IMR-90 (cell line): ENCODE data around the gene GALP. TPM values are rescaled to one million over a fixed set of nuclear protein-coding genes. Genes with fewer than 3 reads are reported as not detected.

ENCODE experiments used
- ATAC-seq: fragments of 200-7000 bp; cut with Tn5 transposase; 2 replicates; pipeline ENCODE4 v1.9.1; 2020; ENCODE audit warnings: low read depth, mild to moderate bottlenecking, moderate library complexity
- BruUV-seq: library from RNA; stranded (reverse); fragments of 400-500 nt; replicated peaks from 2 replicates; lab custom pipeline; 2021; lab: Mats Ljungman, UMichigan
- CTCF ChIA-PET: fragments of 300-600 bp; formaldehyde crosslinking; extraction: SDS; loops from one replicate; lab custom pipeline; 2021; ENCODE audit warnings: antibody characterized with exemption; lab: Yijun Ruan, JAX
- POLR2A ChIA-PET: fragments of 300-600 bp; sonication (Branson Sonifier 250); formaldehyde crosslinking; loops from one replicate; lab custom pipeline; 2022; ENCODE audit warnings: antibody characterized with exemption; ENCODE audit not compliant: unreplicated experiment; lab: Charles Lee
- DNase-seq: peaks from one replicate; pipeline ENCODE4 v3.0.0; 2013
- H2AFZ ChIP-seq: replicated peaks from 2 replicates; pipeline ENCODE3; 2013; ENCODE audit warnings: low read length, mild to moderate bottlenecking; ENCODE audit not compliant: poor library complexity
- H2AK5ac ChIP-seq: 2 replicates; pipeline ENCODE4 v1.6.1; 2013; ENCODE audit warnings: low read depth, low read length, inconsistent platforms
- H2AK9ac ChIP-seq: replicated peaks from 2 replicates; pipeline ENCODE3; 2013; ENCODE audit warnings: mild to moderate bottlenecking, low read depth, low read length, moderate library complexity; ENCODE audit not compliant: poor library complexity
- H2BK120ac ChIP-seq: 2 replicates; pipeline ENCODE4 v1.6.1; 2013; ENCODE audit warnings: low read depth, low read length, inconsistent platforms
- H2BK15ac ChIP-seq: 3 replicates; pipeline ENCODE4 v1.6.1; 2013; ENCODE audit warnings: low read depth, low read length, inconsistent platforms
- H2BK20ac ChIP-seq: 2 replicates; pipeline ENCODE4 v1.6.1; 2013; ENCODE audit warnings: low read depth, mild to moderate bottlenecking, inconsistent platforms, low read length, moderate library complexity
- H2BK5ac ChIP-seq: 2 replicates; pipeline ENCODE4 v1.6.1; 2013; ENCODE audit warnings: mild to moderate bottlenecking, low read depth, low read length, inconsistent platforms; ENCODE audit not compliant: poor library complexity, severe bottlenecking
- H3K14ac ChIP-seq: replicated peaks from 2 replicates; pipeline ENCODE4 v1.6.1; 2013; ENCODE audit warnings: low read depth, low read length, inconsistent platforms
- H3K18ac ChIP-seq: 2 replicates; pipeline ENCODE4 v1.6.1; 2013; ENCODE audit warnings: low read depth, low read length, control low read depth
- H3K23ac ChIP-seq: 2 replicates; pipeline ENCODE4 v1.6.1; 2013; ENCODE audit warnings: low read depth, low read length, inconsistent platforms
- H3K27ac ChIP-seq: 2 replicates; pipeline ENCODE4 v1.5.1; 2013; ENCODE audit warnings: mild to moderate bottlenecking, control low read depth, low read length; ENCODE audit not compliant: insufficient read depth
- H3K27me3 ChIP-seq: 2 replicates; pipeline ENCODE4 v1.6.1; 2013; ENCODE audit warnings: low read length; ENCODE audit not compliant: control insufficient read depth, insufficient read depth
- H3K36me3 ChIP-seq: 2 replicates; pipeline ENCODE4 v1.6.1; 2013; ENCODE audit warnings: low read length, mixed read lengths; ENCODE audit not compliant: control insufficient read depth, insufficient read depth
- H3K4ac ChIP-seq: 2 replicates; pipeline ENCODE4 v1.6.1; 2013; ENCODE audit warnings: low read depth, low read length, inconsistent platforms
- H3K4me1 ChIP-seq: 2 replicates; pipeline ENCODE4 v1.6.1; 2013; ENCODE audit warnings: low read length, mixed read lengths; ENCODE audit not compliant: control insufficient read depth, insufficient read depth
- H3K4me2 ChIP-seq: 2 replicates; pipeline ENCODE4 v1.6.1; 2013; ENCODE audit warnings: low read depth, mild to moderate bottlenecking, control low read depth, low read length, moderate library complexity
- H3K4me3 ChIP-seq: 2 replicates; pipeline ENCODE4 v1.5.1; 2013; ENCODE audit warnings: low read depth, mild to moderate bottlenecking, control low read depth, low read length, moderate library complexity; ENCODE audit not compliant: insufficient read depth
- H3K56ac ChIP-seq: 2 replicates; pipeline ENCODE4 v1.6.1; 2013; ENCODE audit warnings: low read length, inconsistent platforms; ENCODE audit not compliant: insufficient read depth; ENCODE audit errors: extremely low read depth
- H3K79me1 ChIP-seq, 2 experiments: 2 replicates each; pipeline ENCODE4 v1.6.1; 2013; ENCODE audit warnings: low read length in 2 of 2, inconsistent platforms in 1 of 2, low read depth in 1 of 2
- H3K9ac ChIP-seq: 2 replicates; pipeline ENCODE4 v1.6.1; 2013; ENCODE audit warnings: low read depth, low read length, control low read depth
- H3K9me1 ChIP-seq: 2 replicates; pipeline ENCODE4 v1.6.1; 2013; ENCODE audit warnings: low read length, inconsistent platforms; ENCODE audit not compliant: insufficient read depth
- H3K9me3 ChIP-seq: 2 replicates; pipeline ENCODE4 v1.6.1; 2013; ENCODE audit warnings: low read length; ENCODE audit not compliant: control insufficient read depth, insufficient read depth
- H4K20me1 ChIP-seq: 2 replicates; pipeline ENCODE4 v1.6.1; 2013; ENCODE audit warnings: low read length, inconsistent platforms; ENCODE audit not compliant: insufficient read depth
- H4K5ac ChIP-seq: 2 replicates; pipeline ENCODE4 v1.6.1; 2013; ENCODE audit warnings: mild to moderate bottlenecking, low read depth, low read length, control low read depth
- H4K8ac ChIP-seq, 2 experiments: 2 replicates each; pipeline ENCODE4 v1.6.1; 2013; ENCODE audit warnings: low read depth in 2 of 2, low read length in 2 of 2, control low read depth in 1 of 2, inconsistent platforms in 1 of 2
- H4K91ac ChIP-seq: 2 replicates; pipeline ENCODE4 v1.6.1; 2013; ENCODE audit warnings: low read depth, low read length, inconsistent platforms; ENCODE audit not compliant: insufficient read depth
- BHLHE40 ChIP-seq: fragments of 150-350 bp; IDR thresholded peaks from 2 replicates; pipeline ENCODE4 v1.6.1; 2016; ENCODE audit warnings: mild to moderate bottlenecking, low read depth, low read length
- CEBPB ChIP-seq: IDR thresholded peaks from 2 replicates; pipeline ENCODE4 v1.6.1; 2012; ENCODE audit warnings: low read depth, low read length, improper control_type of control experiment
- CHD1 ChIP-seq: IDR thresholded peaks from 2 replicates; pipeline ENCODE4 v1.6.1; 2012; ENCODE audit warnings: low read depth, low read length, improper control_type of control experiment
- CTCF ChIP-seq: conservative IDR thresholded peaks from 2 replicates; pipeline ENCODE4 v1.5.1; 2012; ENCODE audit warnings: mild to moderate bottlenecking, low read depth, low read length, improper control_type of control experiment
- ELK1 ChIP-seq: fragments of 150-350 bp; IDR thresholded peaks from 2 replicates; pipeline ENCODE4 v1.6.1; 2016; ENCODE audit warnings: low read depth, mild to moderate bottlenecking, low read length, moderate library complexity, borderline replicate concordance
- FOS ChIP-seq: fragments of 150-350 bp; IDR thresholded peaks from 2 replicates; pipeline ENCODE4 v1.6.1; 2016; ENCODE audit warnings: low read depth, low read length
- MAFK ChIP-seq: IDR thresholded peaks from 2 replicates; pipeline ENCODE4 v1.6.1; 2012; ENCODE audit warnings: low read depth, low read length, improper control_type of control experiment
- MAZ ChIP-seq: IDR thresholded peaks from 2 replicates; pipeline ENCODE4 v1.6.1; 2012; ENCODE audit warnings: low read depth, mild to moderate bottlenecking, low read length, improper control_type of control experiment, moderate library complexity, borderline replicate concordance
- MXI1 ChIP-seq: IDR thresholded peaks from 2 replicates; pipeline ENCODE4 v1.6.1; 2012; ENCODE audit warnings: low read depth, mild to moderate bottlenecking, low read length, moderate library complexity, borderline replicate concordance
- NFE2L2 ChIP-seq: fragments of 150-350 bp; IDR thresholded peaks from 2 replicates; pipeline ENCODE4 v1.6.1; 2016; ENCODE audit warnings: low read depth, mild to moderate bottlenecking, low read length
- POLR2A ChIP-seq: IDR thresholded peaks from 2 replicates; pipeline ENCODE4 v1.6.1; 2012; ENCODE audit warnings: mild to moderate bottlenecking, low read depth, low read length
- RAD21 ChIP-seq: IDR thresholded peaks from 2 replicates; pipeline ENCODE4 v1.6.1; 2012; ENCODE audit warnings: low read length, improper control_type of control experiment
- RCOR1 ChIP-seq: IDR thresholded peaks from 2 replicates; pipeline ENCODE4 v1.6.1; 2012; ENCODE audit warnings: mild to moderate bottlenecking, low read length, improper control_type of control experiment; ENCODE audit not compliant: insufficient replicate concordance
- RFX5 ChIP-seq: IDR thresholded peaks from 2 replicates; pipeline ENCODE4 v1.8.0; 2012; ENCODE audit warnings: low read depth, mild to moderate bottlenecking, low read length, moderate library complexity
- SMC3 ChIP-seq: fragments of 150-350 bp; IDR thresholded peaks from 2 replicates; pipeline ENCODE4 v1.6.1; 2016; ENCODE audit warnings: low read depth, mild to moderate bottlenecking, antibody characterized with exemption, low read length, moderate library complexity
- USF2 ChIP-seq: fragments of 150-350 bp; IDR thresholded peaks from 2 replicates; pipeline ENCODE4 v1.6.1; 2017; ENCODE audit warnings: mild to moderate bottlenecking, antibody characterized with exemption, low read length, low read depth
- WGBS, 2 experiments: methylation state at CpG; one replicate each; pipeline versions ENCODE4 v1.1.5 to v1.1.7; 2013; ENCODE audit warnings: missing lambda C conversion rate in 2 of 2; ENCODE audit not compliant: insufficient read length in 1 of 2; ENCODE audit errors: extremely low coverage in 2 of 2; 5-methylcytosine and 5-hydroxymethylcytosine counted together
- dilution Hi-C: fragments of 300-500 bp; cut with HindIII; formaldehyde crosslinking; loops from one replicate; pipeline ENCODE4 v1.14.3; 2018; ENCODE audit warnings: low sequenced_read_pairs; ENCODE audit not compliant: unreplicated experiment
- in situ Hi-C: fragments of 300-500 bp; cut with MboI; formaldehyde crosslinking; loops from 3 replicates; pipeline ENCODE4 v1.14.3; 2019; ENCODE audit warnings: low sequenced_read_pairs, inconsistent platforms, mixed read lengths
- intact Hi-C: fragments of 100-400 bp; cut with micrococcal nuclease; formaldehyde crosslinking; loops from 2 replicates; pipeline ENCODE4 v1.10.0; 2022
- polyA plus RNA-seq, 3 experiments: library from polyadenylated mRNA; depleted of rRNA; stranded (reverse); fragments of >200 nt; gene quantifications; 2 replicates each; pipeline ENCODE4 v1.2.3, GENCODE V29; 2012; ENCODE audit warnings: low replicate concordance in 1 of 3
- total RNA-seq: library from RNA; depleted of rRNA; stranded (reverse); fragments of >200 nt; gene quantifications from 2 replicates; pipeline ENCODE4 v1.2.3, GENCODE V29; 2012

Gene GALP
- total and polyA plus RNA-seq, 2 of the 4 experiments (the other 2 are of a cell fraction), result not detected

- no peak for DNase-seq
- no peak overlapping the region for H3K4me3 ChIP-seq
- no peak overlapping the region for H3K4ac ChIP-seq
- H2BK20ac ChIP-seq, result no peak overlapping the region
- dilution Hi-C loops, result no loop called here
- H3K4me1 ChIP-seq, result no peaks in the 10 kb centered on the region
- no peaks in the 10 kb centered on the region for H3K9me3 ChIP-seq
- no peak overlapping the region for H2BK5ac ChIP-seq
- no peak overlapping the region for H3K18ac ChIP-seq
- no peak overlapping the region for H3K14ac ChIP-seq
- no peak overlapping the region for H3K56ac ChIP-seq
- intact Hi-C loops, result no loop called here
- POLR2A ChIA-PET, result no interaction called here
- H2BK15ac ChIP-seq, result no peak overlapping the region
- no peak overlapping the region for H3K9ac ChIP-seq
- no peak overlapping the region for H3K23ac ChIP-seq
- WGBS, 2 experiments, result no CpG with 5 or more reads among the region's 7 CpGs
- H3K27ac ChIP-seq, result no peak overlapping the region
- H2AK5ac ChIP-seq, result no peak overlapping the region
- no peaks in the 10 kb centered on the region for H4K20me1 ChIP-seq
- H3K36me3 ChIP-seq, result no peaks in the 10 kb centered on the region
- no peak overlapping the region for H2AFZ ChIP-seq
- CTCF ChIA-PET, result interaction anchor here (1.3 to 1.8 kb wide), 2 partner anchors 86 to 101 kb away, joined by 4 to 8 read pairs; no protein-coding TSS in a partner anchor
- no peaks in the 10 kb centered on the region for H3K9me1 ChIP-seq
- no peak overlapping the region for H3K4me2 ChIP-seq
- no peaks in the 10 kb centered on the region for H3K27me3 ChIP-seq
- no peak for ATAC-seq
- in situ Hi-C loops, result loop anchor here (5.0 kb wide), 1 partner anchor 85 kb away; no protein-coding TSS in a partner anchor
- H2AK9ac ChIP-seq, result no peak overlapping the region
- no peak overlapping the region for H2BK120ac ChIP-seq
- no TSS peak for BruUV-seq
- TF ChIP-seq MAZ (no peak), RAD21 (no peak), POLR2A (no peak), CTCF (no peak), CEBPB (no peak), RCOR1 (no peak), BHLHE40 (no peak), CHD1 (no peak), NFE2L2 (no peak), USF2 (no peak), RFX5 (no peak), MAFK (no peak), MXI1 (no peak), SMC3 (no peak), ELK1 (no peak), FOS (no peak)
- H3K79me1 ChIP-seq, result no peaks in the 10 kb centered on the region
- H4K5ac ChIP-seq, result no peak overlapping the region
- H4K8ac ChIP-seq, result no peak overlapping the region
- H4K91ac ChIP-seq, result no peak overlapping the region
Measured at GRCh38 chr19:56167064-56167578, 8.7 kb upstream of the GALP start.
